ENCODE results near the gene PEDS1. TPM values are rescaled to one million over a fixed set of nuclear protein-coding genes. Genes with fewer than 3 reads are reported as not detected.

Gene PEDS1
- total and polyA plus RNA-seq, 2 of the 13 experiments (the other 11 are each of a cell fraction or from before 2014, with no cell fraction given), result 30.5 to 93.9 TPM

GRCh38 chr20:50112512-50113419 is 40.8 kb downstream of the PEDS1 start, which contains the start of gene UBE2V1 (continued):
- TF ChIP-seq FOXP4 (CRISPR knock-in tag; IDR thresholded peaks at IDR 0.05) (peak; percentile 21; the same call in 1 of the 2 replicates), RXRA (CRISPR knock-in tag; IDR thresholded peaks at IDR 0.05) (peak; percentile 64), ZNF879 (CRISPR knock-in tag; IDR thresholded peaks at IDR 0.05) (0 out of 2 replicates have a peak, but pooled peaks have one; percentile 86), GMEB2 (CRISPR knock-in tag; IDR thresholded peaks at IDR 0.05; ENCODE audit: low read depth) (peak; percentile 74; the same call in 1 of the 2 replicates), HNRNPK (IDR thresholded peaks at IDR 0.05; ENCODE audit: low read depth, low read length, poor library complexity, severe bottlenecking) (peak; percentile 89), ZNF709 (CRISPR knock-in tag; IDR thresholded peaks at IDR 0.05) (no peak), ZNF460 (CRISPR knock-in tag; IDR thresholded peaks at IDR 0.05; ENCODE audit: borderline replicate concordance) (no peak), KMT2A (CRISPR knock-in tag; IDR thresholded peaks at IDR 0.05) (peak; percentile 59), TFDP1 (CRISPR knock-in tag; IDR thresholded peaks at IDR 0.05; ENCODE audit: borderline replicate concordance) (0 out of 2 replicates have a peak, but pooled peaks have one; percentile 7), ZNF256 (CRISPR knock-in tag; conservative IDR thresholded peaks at IDR 0.05) (peak; percentile 73; the same call in 1 of the 2 replicates), ZNF556 (CRISPR knock-in tag; IDR thresholded peaks at IDR 0.05; ENCODE audit: borderline replicate concordance) (peak; percentile 80), ZNF18 (CRISPR knock-in tag; IDR thresholded peaks at IDR 0.05; ENCODE audit: insufficient replicate concordance) (no peak), KAT8 (CRISPR knock-in tag; IDR thresholded peaks at IDR 0.05) (peak; percentile 86), HIC2 (CRISPR knock-in tag; IDR thresholded peaks at IDR 0.05; ENCODE audit: low read depth) (peak; percentile 1; the same call in 1 of the 2 replicates), CTCF (CRISPR knock-in tag; IDR thresholded peaks at IDR 0.05) (peak; percentile 55)

All from HepG2 (cell line).